H1 (cell line): ENCODE data around the gene SUZ12. TPM values are rescaled to one million over a fixed set of nuclear protein-coding genes. Genes with fewer than 3 reads are reported as not detected.

Experiments used
- BCL11A ChIP-seq, 2 experiments: IDR thresholded peaks; one replicate each; pipeline ENCODE4 v1.6.1; 2011; ENCODE audit warnings: low read depth in 2 of 2, low read length in 2 of 2, mild to moderate bottlenecking in 2 of 2
- BRCA1 ChIP-seq: IDR thresholded peaks from 2 replicates; pipeline ENCODE4 v1.6.1; 2012; ENCODE audit warnings: low read depth, low read length, improper control_type of control experiment
- EGR1 ChIP-seq: IDR thresholded peaks from 2 replicates; pipeline ENCODE4 v1.6.1; 2011; ENCODE audit warnings: low read depth, low read length, borderline replicate concordance
- KDM1A ChIP-seq: fragments of 200-600, 300-600 bp; sonication (generic); IDR thresholded peaks from 2 replicates; pipeline ENCODE4 v1.7.1; 2016; ENCODE audit warnings: mild to moderate bottlenecking, low read length, borderline replicate concordance
- NRF1 ChIP-seq: IDR thresholded peaks from 2 replicates; pipeline ENCODE4 v1.6.1; 2011; ENCODE audit warnings: mild to moderate bottlenecking, low read depth, low read length, improper control_type of control experiment
- POLR2AphosphoS5 ChIP-seq: IDR thresholded peaks from 2 replicates; pipeline ENCODE4 v1.6.1; 2011; ENCODE audit warnings: low read depth, low read length
- POU5F1 ChIP-seq: IDR thresholded peaks from 2 replicates; pipeline ENCODE4 v1.6.1; 2011; ENCODE audit warnings: low read depth, mild to moderate bottlenecking, low read length, moderate library complexity
- SIRT6 ChIP-seq: IDR thresholded peaks from one replicate; pipeline ENCODE4 v1.7.1; 2012; ENCODE audit warnings: low read length, inconsistent platforms
- SP4 ChIP-seq: IDR thresholded peaks from 2 replicates; pipeline ENCODE4 v1.6.1; 2012; ENCODE audit warnings: low read length, inconsistent platforms
- TBP ChIP-seq: IDR thresholded peaks from 2 replicates; pipeline ENCODE4 v1.6.1; 2011; ENCODE audit warnings: low read depth, low read length, improper control_type of control experiment
- polyA plus RNA-seq, 7 experiments: library from polyadenylated mRNA; depleted of rRNA in 3 of 7; stranded (reverse) in 5 of 7; unstranded in 2 of 7; fragments of >200 nt in 5 of 7; fragments of 200-250 nt in 2 of 7; gene quantifications; 1 replicate in 5 of 7; 2 replicates in 1 of 7; 4 replicates in 1 of 7; pipeline versions ENCODE4 v1.2.1 to v1.2.3, GENCODE V29; 2011 to 2013; ENCODE audit warnings: missing spikeins in 2 of 7, mixed read lengths in 2 of 7
- total RNA-seq: library from RNA; stranded (reverse); fragmentation: NEBNext Ultra II Directional; extraction: Animal tissue kit (Norgen Biotek cat#: 25700); gene quantifications from 2 replicates; pipeline ENCODE4 v1.2.1, GENCODE V29; 2021

Gene SUZ12
- total and polyA plus RNA-seq, 2 of the 8 experiments (the other 6 are each of a cell fraction or from before 2014, with no cell fraction given) = 9.1 to 34.6 TPM

GRCh38 chr17:32015245-32016013, 78.6 kb downstream of the SUZ12 start (continued):
- TF ChIP-seq BCL11A (IDR thresholded peaks at IDR 0.05; ENCODE audit: low read depth in 2 of 2, low read length in 2 of 2) = no peak
- no peak for TF ChIP-seq TBP
- TF ChIP-seq NRF1 = no peak
- no peak for TF ChIP-seq SP4
- TF ChIP-seq POU5F1 = no peak
- no peak for TF ChIP-seq KDM1A
- no peak for TF ChIP-seq BRCA1
- TF ChIP-seq EGR1 = no peak
- no peak for TF ChIP-seq POLR2AphosphoS5
- TF ChIP-seq SIRT6 = no peak
